GM12873 (cell line): ENCODE measurements around the gene NRXN3.
A peak's percentile ranks its signal among the peaks of the same experiment; 100 is the strongest.

ENCODE experiments used
- TF ChIP-seq, protein P1 (sequence below): IDR thresholded peaks from 2 replicates; pipeline ENCODE4 v1.5.1; 2012; ENCODE audit warnings: low read depth, mild to moderate bottlenecking, moderate library complexity, low read length, control low read depth; ENCODE audit not compliant: insufficient read depth; ENCODE audit errors: missing control alignments

Gene NRXN3

GRCh38 chr14:78581229-78581628 lies 411.1 kb downstream of the NRXN3 start:
- TF ChIP-seq, protein P1, sequence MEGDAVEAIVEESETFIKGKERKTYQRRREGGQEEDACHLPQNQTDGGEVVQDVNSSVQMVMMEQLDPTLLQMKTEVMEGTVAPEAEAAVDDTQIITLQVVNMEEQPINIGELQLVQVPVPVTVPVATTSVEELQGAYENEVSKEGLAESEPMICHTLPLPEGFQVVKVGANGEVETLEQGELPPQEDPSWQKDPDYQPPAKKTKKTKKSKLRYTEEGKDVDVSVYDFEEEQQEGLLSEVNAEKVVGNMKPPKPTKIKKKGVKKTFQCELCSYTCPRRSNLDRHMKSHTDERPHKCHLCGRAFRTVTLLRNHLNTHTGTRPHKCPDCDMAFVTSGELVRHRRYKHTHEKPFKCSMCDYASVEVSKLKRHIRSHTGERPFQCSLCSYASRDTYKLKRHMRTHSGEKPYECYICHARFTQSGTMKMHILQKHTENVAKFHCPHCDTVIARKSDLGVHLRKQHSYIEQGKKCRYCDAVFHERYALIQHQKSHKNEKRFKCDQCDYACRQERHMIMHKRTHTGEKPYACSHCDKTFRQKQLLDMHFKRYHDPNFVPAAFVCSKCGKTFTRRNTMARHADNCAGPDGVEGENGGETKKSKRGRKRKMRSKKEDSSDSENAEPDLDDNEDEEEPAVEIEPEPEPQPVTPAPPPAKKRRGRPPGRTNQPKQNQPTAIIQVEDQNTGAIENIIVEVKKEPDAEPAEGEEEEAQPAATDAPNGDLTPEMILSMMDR, result no peak

DNA sequence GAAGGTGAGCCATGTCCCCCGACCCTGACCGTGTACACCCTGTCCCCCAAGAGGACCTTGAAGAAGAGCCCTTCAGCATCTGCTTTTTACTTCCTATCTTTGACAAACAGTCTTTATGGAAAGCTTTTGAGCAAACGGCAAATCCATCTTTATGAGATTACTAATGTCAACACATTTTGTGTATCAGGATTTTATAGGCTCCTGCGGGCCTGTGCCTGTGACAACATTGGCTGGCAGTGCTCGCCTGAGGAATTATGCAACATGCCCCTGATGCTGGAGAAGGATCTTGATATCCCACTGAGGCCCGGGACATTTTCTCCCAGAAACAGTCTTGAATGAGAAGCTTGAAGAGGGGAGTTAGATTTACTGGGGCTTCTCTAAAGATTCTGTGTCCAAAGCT lies 416.5 kb downstream of the NRXN3 start:
- TF ChIP-seq, protein P1, result no peak

- TF ChIP-seq, protein P1, result no peak
Observed at GRCh38 chr14:78588906-78589305, 418.7 kb downstream of the NRXN3 start.

DNA sequence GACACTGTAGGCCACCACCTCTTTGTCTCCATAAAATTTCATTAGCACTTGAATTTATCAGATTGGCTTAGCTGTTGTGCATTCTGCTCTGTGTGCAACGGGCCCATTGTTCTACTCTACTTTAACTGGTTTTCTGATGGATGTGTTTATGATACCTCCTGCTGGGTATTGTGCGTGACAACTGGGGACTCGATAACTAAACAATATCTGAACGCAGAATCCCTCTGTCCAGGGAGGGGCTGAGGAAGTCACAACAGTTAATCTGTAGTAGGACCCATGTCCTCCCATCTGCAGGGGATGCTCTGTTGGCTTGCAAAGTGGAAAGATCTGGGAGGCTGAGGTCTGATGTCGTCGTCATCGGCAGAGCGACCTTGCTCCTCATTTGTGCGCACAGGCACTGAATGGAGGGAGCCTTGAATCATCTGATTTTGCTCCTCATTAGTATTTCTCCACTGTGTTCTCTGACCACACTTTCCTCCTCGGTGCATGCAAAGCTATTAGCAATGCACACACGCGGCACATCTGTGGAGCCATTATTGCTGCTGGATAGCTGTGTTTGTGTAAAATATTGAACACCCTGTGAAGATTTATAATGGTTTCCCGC lies 422.5 kb downstream of the NRXN3 start:
- TF ChIP-seq, protein P1, result no peak

DNA sequence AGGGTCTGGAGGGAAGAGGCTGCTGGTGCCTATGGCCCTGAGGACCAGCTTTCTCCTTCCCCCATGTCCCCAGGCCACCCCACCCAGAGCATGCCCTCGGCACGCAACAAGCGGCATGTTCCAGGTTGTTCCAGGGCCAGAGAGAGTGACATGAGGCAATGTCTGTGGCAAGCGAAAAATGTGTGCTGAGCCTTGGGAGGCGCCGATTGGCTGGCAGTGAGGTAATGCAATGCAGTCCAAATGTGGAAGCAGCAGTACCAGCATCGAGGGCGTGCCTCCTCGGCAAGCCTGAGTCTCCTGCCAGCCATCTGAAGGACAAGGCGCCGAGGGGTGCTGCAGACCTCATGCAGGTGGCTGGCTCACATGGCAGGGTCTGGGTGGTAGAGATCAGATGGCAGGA lies 423.8 kb downstream of the NRXN3 start:
- TF ChIP-seq, protein P1, result no peak

DNA sequence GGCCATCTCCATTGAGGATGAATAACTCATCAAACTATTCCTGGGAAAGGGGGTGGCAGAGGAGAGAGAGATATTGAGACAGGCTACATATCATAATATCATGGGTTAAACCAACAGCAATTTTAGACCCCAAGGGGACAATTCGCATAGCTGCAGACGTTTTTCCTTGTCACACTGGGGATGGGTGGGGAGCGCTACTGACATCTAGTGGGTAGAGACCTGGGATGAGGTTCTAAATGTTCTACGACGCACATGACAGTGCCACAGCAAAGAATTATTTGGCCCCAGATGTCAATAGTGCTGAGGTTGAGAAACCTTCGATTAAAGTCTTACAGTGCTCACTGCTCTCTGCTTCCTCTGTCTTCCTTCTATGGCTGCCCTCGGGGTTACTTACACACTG lies 425.6 kb downstream of the NRXN3 start:
- TF ChIP-seq, protein P1, result no peak

GRCh38 chr14:78598046-78598920 lies 428.1 kb downstream of the NRXN3 start:
- TF ChIP-seq, protein P1, result peak; percentile 98
